SHP77 (cell line): ENCODE measurements around the gene EIF2S3B.
"Not testable (repeated sequence)": the region's sequence is repeated elsewhere in the genome, so short reads cannot be mapped to it uniquely, and the experiment has no call there.

Experiments
- DNase-seq, 2 experiments: peaks; one replicate each; lab custom pipeline; 2025; lab: John Stamatoyannopoulos, UW

Gene EIF2S3B

DNA sequence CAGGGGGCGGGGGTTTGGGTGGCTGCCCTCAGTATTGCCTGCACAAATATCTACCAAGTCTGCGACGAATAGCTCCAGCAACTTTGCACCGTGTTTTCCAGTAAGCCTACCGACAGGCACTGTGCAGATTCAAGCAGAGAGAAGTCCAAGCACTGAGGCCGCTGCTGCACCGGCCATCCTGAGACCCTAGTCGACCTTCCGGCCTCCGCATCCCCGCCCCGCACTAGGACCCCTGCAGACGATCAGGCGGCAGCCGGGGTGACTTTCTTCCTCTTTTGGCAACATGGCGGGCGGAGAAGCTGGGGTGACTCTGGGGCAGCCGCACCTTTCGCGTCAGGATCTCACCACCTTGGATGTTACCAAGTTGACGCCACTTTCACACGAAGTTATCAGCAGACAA is at the start of gene EIF2S3B:
Gene EIF2S3B, plus strand, starts transcription at position 271 of the 400 bp plus-strand sequence. Its CDS starts 13 bp downstream, at position 284.
- DNase-seq = no peak

DNA sequence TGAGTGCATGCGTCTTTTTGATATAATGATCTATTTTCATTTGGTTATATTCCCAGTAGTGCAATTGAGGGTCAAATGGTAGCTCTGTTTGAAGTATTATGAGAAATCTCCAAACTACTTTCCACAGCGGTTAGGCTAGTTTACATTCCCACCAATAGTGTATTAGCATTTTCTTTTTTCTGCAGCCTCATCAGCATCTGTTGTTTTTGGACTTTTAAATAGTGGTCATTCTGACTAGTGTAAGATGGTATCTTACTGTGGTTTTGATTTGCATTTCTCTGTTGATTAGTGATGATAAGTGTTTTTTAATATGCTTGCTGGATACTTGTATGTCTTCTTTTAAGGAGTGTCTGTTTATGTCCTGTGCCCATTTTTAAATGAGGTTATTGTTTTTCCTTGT is 48.8 kb upstream of the EIF2S3B start:
- no peak for DNase-seq

DNA sequence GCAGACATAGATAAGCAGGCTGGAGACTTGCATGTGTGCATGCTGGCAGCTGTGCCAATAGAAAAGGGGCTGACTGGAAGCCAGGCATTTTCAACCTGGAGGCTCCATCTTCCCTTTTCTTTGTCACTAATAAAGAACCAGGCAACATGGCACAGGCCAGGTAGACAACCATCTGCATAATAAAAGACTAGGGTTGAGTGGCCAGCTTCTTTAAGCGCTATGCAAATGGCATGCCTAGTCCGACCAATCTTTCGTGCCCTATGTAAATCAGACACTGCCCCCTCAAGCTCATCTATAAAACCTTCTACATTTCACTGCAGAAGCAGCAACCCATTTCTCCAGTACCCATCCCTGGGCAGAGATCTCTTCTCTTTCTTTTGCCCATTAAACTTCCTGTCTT is 47.9 kb upstream of the EIF2S3B start:
- DNase-seq = no peak

DNA sequence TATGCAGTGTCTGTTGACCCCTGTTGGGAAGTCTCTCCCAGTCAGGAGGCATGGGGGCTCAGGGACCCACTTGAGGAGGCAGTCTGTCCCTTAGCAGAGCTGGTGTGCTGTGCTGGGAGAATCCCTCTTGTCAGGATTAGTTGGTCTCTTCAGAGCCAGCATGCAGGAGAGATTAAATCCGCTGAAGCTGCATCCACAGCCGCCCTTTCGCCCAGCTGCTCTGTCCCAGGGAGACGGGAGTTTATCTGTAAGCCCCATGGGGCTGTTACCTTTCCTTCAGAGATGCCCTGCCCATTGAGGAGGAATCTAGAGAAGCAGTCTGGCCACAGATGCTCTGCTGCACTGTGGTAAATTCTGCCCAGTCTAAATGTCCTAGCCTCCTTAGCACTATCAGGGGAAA is 39.4 kb upstream of the EIF2S3B start:
- no peak for DNase-seq

DNA sequence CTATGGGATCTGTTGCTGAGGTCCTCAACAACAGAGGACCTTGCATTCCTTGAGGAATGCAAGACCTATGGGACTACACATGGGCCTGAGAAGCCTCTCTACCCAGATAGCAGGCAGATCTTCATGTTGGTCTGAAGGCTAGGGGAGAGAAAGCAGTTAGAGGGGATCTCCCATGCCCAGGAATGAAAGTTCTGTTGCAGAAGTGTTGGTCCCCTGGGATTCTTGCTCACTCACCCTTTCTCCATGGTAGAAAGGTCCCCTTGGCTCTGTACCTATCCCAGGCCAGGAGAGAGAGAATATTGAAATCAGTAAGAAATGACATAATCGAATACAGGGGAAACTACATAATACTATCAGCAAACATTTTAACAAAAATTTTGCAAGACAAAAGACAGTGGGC is 36.0 kb upstream of the EIF2S3B start:
- DNase-seq = no peak

DNA sequence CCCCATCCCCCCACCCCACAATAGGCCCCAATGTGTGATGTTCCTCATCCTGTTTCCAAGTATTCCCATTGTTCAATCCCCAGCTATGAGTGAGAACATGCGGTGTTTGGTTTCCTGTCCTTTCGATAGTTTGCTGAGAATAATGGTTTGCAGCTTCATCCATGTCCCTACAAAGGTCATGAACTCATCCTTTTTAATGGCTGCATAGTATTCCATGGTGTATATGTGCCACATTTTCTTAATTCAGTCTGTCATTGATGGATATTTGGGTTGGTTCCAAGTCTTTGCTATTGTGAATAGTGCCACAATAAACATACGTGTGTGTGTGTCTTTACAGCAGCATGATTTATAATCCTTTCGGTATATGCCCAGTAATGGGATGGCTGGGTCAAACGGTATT is 32.9 kb upstream of the EIF2S3B start:
- not testable (repeated sequence) for DNase-seq

DNA sequence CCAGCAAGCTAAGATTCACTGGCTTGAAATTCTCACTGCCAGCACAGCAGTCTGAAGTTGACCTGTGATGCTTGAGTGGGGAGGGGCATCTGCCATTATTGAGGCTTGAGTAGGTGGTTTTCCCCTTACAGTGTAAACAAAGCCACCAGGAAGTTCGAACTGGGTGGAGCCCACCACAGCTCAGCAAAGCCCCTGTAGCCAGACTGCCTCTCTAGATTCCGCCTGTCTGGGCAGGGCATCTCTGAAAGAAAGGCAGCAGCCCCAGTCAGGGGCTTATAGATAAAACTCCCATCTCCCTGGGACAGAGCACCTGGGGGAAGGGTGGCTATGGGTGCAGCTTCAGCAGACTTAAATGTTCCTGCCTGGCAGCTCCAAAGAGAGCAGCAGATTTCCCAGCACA is 23.8 kb upstream of the EIF2S3B start:
- not testable (repeated sequence) for DNase-seq

DNA sequence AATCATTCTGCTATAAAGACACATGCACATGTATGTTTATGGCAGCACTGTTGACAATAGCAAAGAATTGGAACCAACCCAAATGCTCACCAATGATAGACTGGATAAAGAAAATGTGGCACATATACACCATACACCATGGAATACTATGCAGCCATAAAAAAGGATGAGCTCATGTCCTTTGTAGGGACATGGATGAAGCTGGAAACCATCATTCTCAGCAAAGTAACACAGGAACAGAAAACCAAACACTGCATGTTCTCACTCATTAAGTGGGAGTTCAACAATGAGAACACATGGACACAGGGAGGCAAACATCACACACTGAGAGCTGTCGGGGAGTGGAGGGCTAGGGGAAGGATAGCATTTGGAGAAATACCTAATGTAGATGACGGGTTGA is 18.4 kb upstream of the EIF2S3B start:
- not testable (repeated sequence) for DNase-seq

DNA sequence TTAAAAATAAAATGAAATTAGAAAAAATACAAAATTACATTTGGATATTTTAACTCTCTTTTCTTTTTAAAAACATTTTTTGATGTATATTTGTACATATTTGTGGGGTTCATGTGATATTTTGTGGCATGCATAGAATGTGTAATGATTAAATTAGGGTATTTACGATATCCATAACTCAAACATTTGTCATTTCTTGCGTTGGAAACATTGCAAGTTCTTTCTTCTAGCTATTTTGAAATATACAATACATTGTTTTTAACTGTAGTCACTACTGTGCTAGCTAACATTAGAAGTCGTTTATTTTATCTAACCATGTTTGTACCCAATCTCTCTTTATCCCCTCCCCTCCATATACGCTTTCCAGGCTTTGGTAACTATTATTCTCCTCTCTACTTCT is 13.9 kb upstream of the EIF2S3B start:
- DNase-seq = no peak

DNA sequence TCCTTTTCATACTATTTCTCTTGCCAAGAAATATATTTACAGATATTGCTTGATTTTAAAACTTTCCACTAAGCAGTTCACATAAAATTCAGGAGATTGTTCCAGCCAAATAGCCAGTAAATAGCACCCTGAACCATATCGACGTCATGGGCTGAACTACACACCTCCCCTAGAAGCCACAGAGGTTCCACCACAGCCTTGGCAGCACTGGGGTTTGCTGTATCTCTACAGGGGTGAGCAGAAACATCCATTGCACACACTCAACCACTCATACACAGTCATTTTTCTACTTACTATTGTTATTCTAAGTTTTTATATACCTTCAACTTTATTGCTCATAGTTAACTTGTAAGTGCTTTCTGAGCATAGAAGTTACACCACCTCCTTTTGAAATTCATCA is 8.1 kb upstream of the EIF2S3B start:
- DNase-seq = no peak

DNA sequence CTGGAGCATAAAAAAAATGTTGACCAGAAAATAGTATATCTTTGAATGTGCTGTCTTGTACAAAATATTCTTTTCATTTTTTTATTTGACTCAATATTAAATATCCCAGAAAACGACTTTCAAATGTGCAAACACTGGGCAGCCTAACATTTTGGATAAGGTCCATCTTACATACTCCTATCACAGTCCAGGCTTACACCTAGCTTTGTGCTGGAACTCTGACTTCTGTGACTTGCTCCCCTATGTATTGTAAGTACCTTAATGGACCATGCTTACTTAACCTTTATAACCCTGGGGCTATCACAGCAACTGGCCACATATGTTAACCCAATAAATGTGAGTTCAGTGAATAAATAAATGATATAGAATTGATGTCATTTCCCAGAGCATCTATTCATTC is 7.6 kb upstream of the EIF2S3B start:
- no peak for DNase-seq

DNA sequence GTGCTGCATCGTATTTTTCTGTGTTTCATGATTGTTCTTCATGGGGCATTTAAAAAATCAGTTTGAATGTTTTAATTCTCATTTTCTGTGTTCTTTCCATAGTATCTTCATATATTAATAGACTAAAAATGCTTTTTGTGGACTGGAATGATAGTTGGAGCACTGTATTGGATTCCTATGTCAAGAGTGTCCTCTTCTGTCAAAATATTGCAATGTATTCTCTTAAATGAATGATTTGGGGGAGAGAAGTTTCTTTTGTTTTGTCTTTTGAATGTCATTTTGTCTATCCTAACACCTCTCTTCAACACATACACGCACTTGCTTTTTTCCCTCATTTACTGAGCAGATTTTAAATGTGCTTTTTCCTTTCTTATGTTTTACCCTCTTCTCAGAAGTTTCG is 4.7 kb upstream of the EIF2S3B start:
- no peak for DNase-seq

DNA sequence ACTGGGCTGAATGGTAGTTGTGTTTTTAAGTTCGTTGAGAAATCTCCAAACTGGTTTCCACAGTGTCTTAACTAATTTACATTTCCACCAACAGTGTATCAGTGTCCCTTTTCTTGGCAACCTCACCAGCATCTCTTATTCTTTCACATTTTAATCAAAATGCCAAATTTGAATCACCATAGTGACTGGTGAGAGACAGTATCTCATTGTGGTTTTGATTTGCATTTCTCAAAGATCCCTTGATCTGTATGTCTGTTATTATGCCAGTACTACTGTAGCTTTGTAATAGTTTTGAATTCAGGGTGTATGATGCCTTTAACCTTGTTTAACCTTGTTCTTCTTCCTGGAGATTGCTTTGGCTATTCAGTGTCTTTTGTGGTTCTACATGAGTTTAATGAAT is 2.2 kb upstream of the EIF2S3B start:
- no peak for DNase-seq

DNA sequence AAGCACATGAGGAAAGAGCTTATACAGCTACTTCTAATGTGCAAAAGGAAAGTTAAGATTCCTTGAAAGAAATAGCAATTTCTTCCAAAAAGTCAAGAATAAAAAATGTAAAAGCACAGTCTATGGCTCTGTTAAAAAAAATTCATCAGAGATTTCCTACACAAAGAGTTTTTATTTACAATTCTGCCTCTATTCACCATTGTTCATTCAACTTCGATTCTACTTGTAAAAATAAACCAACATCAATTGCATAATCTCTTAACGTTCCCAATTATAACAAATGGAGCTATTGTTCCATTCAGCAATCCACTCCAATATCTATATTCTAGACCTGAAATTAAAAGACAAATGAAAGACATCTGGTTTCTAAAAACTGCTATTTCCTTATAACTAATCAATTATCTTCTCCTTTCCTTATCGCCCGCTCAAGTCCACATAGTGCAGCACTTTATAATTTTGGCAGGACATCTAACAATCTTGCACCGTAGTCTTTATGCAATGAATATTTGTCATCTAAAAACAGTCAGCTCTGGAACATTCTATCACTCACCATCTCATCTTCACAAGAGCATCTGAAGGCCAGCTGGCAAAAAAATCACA is 6.2 kb downstream of the EIF2S3B start:
- no peak for DNase-seq

DNA sequence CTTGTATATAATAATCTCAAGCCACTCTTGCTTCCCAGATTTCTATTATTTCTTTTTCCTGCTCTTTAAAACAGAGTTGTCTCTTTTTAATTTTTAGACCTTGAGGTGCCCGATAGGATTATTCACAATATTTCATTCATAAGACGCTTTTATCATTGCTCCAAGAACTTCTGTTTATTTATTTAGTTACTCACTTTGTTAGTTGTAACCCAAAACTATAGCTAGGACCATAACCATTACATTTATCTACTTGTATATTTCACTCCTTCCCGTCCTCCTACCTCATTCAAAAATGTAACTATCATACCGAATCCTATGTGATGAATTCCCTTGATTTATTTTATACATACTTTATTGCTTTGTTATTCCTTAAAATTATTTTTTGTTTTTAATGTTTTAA is 7.1 kb downstream of the EIF2S3B start:
- DNase-seq = no peak

DNA sequence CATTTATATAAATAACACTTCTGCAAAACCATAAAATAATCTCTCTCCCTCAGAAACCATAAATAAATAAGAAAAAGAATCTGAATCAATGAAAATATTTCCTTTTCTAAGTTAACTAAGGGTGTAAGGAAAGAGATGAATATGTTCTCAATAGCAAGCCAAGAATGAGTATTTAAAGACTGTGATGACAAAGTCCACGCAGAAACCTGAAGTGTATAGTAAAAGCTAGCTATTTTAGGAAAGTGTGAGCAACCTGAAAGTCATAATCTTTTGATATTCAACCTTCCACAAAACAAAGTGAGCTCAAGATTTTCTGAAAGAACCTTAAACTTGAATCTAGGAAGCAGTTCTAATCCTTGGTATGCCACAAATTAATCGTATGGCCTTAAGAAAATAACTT is 15.9 kb downstream of the EIF2S3B start:
- DNase-seq = no peak

DNA sequence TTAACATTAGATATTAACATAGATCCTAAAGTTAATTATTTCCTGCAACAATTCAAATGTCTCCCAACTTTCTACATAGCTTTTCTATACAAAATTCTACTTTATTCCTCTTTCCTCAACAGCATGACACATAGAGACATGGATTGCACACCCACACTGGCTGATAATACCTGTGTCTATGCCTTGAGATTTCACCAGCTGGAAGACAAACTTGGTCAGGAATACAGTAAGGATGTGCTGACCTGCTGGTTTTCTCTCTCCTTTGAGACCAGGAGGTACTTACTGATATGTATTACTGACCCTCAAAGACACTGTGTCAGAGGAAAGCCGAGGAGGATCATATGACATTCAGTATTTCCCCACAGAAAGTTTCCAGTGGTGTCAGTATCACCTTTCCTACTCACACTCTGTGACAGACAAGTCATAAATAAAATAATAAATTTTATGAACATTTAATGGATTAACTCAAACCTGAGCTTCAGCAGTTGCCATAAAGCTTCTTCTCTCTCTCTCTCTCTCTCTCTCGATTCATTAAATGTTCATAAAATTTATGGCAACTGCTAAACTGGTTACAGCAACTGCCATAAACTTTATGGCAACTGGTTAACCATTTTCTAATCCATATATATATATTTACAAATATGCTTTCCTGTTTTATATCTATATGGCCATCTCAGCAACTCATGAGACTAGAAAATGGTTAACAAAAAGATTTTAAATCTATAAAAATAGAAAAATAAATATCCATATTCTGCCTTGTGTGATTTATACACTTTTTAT is 22.7 kb downstream of the EIF2S3B start:
- no peak for DNase-seq

DNA sequence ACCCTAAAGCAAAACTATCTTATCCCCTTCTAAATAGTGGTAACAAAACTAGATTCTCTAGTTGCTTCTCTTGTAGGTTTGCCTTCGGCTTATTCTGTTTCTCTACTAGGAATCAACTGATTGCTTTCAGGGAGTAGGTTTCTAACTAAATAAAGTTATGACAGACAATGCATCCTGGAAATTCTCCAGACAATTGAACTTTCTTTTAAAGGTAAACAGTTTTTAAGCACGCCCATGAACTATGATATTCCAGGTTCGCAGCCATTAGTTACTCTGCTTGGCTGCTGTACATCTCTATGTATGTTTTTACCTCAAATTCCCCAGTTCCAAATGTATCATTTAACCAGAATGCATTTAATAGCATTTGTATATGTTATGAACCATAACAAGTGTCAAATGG is 23.9 kb downstream of the EIF2S3B start:
- DNase-seq = no peak

DNA sequence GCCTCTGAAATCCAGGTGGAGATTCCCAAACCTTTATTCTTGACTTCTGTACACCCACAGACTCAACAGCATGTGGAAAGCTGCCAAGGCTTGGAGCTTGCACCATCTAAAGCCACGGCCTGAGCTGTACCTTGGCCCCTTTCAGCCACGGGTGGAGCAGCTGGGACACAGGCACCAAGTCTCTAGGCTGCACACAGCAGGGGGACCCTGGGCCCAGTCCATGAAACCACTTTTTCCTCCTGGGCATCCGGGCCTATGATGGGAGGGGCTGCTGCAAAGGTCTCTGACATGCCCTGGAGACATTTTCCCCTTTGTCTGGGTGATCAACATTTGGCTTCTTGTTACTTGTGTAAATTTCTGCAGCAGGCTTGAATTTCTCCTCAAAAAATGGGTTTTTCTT is 32.0 kb downstream of the EIF2S3B start:
- DNase-seq = no peak

DNA sequence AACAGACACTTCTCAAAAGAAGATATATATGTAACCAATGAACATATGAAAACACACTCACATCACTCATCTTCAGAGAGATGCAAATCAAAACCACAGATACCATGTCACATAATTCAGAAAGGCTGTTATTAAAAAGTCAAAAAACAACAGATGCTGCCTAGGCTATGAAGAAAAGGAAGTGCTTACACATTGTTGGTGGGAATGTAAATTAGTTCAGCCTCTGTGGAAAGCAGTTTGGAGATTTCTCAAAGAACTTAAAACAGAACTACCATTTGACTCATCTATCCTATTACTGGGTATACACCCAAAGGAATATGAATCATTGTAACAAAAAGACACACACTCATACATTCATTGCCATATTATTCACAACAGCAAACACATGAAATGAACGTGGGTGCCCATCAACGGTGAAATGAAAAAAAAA is 35.1 kb downstream of the EIF2S3B start:
- no peak for DNase-seq

DNA sequence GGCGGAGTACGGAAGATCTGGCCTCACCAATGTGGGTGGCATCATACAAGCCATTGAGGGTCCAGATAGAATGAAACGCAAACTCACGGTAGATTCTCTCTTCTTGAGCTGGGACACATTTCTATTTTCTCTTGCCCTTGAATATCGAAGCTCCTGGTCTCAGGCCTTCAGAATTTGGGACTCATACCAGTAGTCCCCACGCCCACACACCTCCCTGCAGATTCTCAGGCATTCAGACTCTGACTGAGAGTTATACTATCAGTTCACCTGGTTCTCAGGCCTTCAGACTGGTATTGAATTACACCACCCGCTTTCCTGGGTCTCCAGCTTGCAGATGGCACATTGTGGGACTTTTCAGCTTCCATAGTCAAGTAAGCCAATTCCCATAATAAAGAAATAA is 37.8 kb downstream of the EIF2S3B start:
- DNase-seq = no peak

DNA sequence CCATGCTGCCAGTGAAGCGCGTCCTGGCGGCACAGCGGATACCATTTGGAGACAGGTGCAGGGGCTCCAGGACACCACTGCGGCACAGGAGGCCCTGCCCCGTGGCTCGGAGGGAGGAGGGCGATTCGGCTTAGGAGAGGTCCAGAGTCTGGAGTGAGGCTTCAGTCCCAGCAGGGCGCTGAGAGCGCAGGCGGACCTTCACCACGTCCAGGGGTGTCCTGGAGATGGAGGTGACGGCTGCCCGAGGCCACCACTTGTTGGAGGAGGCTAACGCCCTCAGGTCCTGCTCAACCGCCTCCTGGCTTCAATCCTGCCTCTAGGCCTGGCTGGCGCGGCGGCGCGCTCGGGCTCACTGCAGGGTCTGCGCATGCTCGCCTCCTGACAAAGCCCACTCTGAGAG is 45.7 kb downstream of the EIF2S3B start:
- no peak for DNase-seq

DNA sequence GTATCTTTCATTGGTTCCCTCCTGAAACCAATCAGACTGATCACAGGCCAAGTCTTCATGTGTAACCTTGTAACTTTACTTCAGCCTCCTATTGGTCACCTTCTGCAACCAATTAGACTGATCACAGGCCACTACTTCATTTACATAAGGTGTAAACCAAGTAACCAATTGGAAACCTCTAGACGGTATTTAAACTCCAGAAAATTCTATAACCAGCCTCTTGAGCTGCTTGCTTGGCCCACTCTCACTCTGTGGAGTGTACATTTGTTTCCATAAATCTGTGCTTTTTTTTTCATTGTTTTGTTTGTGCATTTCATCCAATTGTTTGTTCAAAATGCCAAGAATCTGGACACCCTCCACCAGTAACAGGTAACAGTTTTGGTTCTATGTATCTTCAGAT is 47.5 kb downstream of the EIF2S3B start:
- no peak for DNase-seq

DNA sequence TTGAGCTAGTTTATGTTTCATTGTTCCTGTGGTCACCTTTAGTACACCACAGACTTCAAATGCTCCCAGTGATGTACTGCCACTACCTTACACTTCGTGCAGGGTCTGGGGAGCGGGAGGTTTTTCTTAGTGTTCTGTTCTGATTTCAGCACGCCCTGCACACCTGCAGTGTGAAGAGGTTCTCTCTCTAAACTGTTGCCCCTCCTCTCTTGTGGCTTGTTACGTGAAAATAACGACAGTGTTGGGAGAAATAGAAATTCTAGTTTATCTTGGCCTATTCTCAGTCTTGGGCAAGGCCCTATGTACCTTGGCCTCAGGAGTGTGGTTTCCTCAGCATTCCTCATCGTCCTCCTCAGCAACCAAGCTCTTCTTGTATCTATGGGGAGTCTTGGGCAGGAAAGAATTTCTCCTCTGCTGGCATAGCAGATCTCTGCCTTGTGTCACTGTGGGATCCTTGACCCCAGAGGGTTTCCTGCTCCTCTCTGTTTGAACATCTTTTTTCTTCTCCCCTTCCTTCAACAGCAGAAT is 48.6 kb downstream of the EIF2S3B start:
- DNase-seq = no peak
